Endothelial cell (in vitro differentiated cells): ENCODE data around the gene SPOCK1. TPM values are rescaled to one million over a fixed set of nuclear protein-coding genes. Genes with fewer than 3 reads are reported as not detected.

Experiments
- DNase-seq: peaks from one replicate; pipeline ENCODE4 v3.0.0; 2021; ENCODE audit warnings: low spot score
- H3K27ac Mint-ChIP-seq: one replicate; pipeline ENCODE4 v1.8.0; 2021; ENCODE audit warnings: mixed read lengths, inconsistent platforms; ENCODE audit not compliant: unreplicated experiment
- H3K27me3 Mint-ChIP-seq: one replicate; pipeline ENCODE4 v1.8.0; 2021; ENCODE audit warnings: mild to moderate bottlenecking, moderate library complexity, mixed read lengths, inconsistent platforms; ENCODE audit not compliant: unreplicated experiment
- H3K36me3 Mint-ChIP-seq: one replicate; pipeline ENCODE4 v1.8.0; 2021; ENCODE audit warnings: mild to moderate bottlenecking, low read depth, mixed read lengths, inconsistent platforms; ENCODE audit not compliant: unreplicated experiment
- H3K4me1 Mint-ChIP-seq: one replicate; pipeline ENCODE4 v1.8.0; 2021; ENCODE audit warnings: mild to moderate bottlenecking, mixed read lengths, inconsistent platforms; ENCODE audit not compliant: unreplicated experiment
- H3K4me3 Mint-ChIP-seq: one replicate; pipeline ENCODE4 v1.8.0; 2021; ENCODE audit warnings: mild to moderate bottlenecking, mixed read lengths, inconsistent platforms; ENCODE audit not compliant: unreplicated experiment
- H3K9me3 Mint-ChIP-seq: one replicate; pipeline ENCODE4 v1.8.0; 2021; ENCODE audit warnings: mixed read lengths, inconsistent platforms; ENCODE audit not compliant: unreplicated experiment
- total RNA-seq: library from RNA; stranded (reverse); fragmentation: NEBNext Ultra II Directional; extraction: Animal tissue kit (Norgen Biotek cat#: 25700); gene quantifications from one replicate; pipeline ENCODE4 v1.2.1, GENCODE V29; 2021; ENCODE audit not compliant: unreplicated experiment
- TF ChIP-seq, protein P1 (sequence below): fragments of 200-600 bp; sonication (generic); IDR thresholded peaks from one replicate; pipeline ENCODE4 v1.5.0; 2021; ENCODE audit warnings: antibody characterized with exemption; ENCODE audit not compliant: unreplicated experiment

Gene SPOCK1
- total RNA-seq, 1 donor from 2014 or later, result 8.7 TPM

DNA sequence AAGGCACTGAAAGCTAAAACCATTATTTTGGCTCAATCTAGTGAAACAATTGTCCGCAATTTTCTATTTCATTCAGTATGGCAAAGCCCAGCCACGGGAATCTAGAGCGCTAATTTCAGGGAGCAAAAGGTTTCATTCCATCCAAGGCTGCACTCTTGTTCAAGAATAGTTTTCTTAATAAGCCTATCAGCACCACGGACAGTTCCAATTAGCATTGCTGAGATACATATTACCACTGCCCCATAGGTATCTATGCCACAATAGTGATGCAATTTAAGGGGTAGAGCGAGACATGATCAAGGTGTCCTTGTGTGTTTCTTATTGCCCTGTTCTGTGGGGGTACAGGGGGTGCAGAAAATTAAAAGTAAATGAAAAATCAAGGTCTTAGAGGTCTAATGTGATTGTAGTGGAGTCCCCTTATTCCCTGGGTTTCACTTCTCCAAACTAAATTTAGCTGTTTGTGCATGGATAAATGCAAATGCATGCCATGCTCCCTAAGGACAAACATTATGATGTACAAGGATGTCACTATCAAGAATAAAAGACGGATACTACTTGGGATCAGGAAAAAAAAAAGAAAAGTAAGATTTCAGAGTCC is 45.5 kb downstream of the SPOCK1 start:
- no peaks in the 10 kb centered on the region for H3K9me3 Mint-ChIP-seq
- H3K27me3 Mint-ChIP-seq, result no peaks in the 10 kb centered on the region
- H3K4me3 Mint-ChIP-seq, result no peak overlapping the region
- DNase-seq, result peak; percentile 36
- H3K4me1 Mint-ChIP-seq, result no peaks in the 10 kb centered on the region
- no peaks in the 10 kb centered on the region for H3K36me3 Mint-ChIP-seq
- H3K27ac Mint-ChIP-seq, result no peak overlapping the region
- TF ChIP-seq, protein P1, sequence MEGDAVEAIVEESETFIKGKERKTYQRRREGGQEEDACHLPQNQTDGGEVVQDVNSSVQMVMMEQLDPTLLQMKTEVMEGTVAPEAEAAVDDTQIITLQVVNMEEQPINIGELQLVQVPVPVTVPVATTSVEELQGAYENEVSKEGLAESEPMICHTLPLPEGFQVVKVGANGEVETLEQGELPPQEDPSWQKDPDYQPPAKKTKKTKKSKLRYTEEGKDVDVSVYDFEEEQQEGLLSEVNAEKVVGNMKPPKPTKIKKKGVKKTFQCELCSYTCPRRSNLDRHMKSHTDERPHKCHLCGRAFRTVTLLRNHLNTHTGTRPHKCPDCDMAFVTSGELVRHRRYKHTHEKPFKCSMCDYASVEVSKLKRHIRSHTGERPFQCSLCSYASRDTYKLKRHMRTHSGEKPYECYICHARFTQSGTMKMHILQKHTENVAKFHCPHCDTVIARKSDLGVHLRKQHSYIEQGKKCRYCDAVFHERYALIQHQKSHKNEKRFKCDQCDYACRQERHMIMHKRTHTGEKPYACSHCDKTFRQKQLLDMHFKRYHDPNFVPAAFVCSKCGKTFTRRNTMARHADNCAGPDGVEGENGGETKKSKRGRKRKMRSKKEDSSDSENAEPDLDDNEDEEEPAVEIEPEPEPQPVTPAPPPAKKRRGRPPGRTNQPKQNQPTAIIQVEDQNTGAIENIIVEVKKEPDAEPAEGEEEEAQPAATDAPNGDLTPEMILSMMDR, result no peak

DNA sequence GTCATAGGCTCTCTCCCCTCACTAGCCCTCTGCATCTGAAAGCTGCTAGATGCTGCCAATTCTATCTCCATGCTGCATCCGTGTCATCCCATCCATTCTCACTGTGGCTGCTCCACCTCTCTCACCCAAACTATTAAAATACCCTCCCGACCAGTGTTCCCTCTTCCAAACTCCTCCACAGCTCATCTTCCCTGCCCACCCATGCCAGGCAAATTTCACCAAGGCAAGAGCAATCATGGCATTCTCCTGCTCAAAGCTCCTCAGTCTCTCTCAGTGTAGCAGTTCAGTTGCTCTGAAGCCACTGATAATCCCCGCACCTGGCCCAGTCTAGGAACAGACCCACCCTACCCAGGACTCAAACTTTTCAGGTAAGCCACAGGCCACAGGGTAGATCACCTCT is 48.4 kb downstream of the SPOCK1 start:
- no peaks in the 10 kb centered on the region for H3K4me1 Mint-ChIP-seq
- no peaks in the 10 kb centered on the region for H3K36me3 Mint-ChIP-seq
- no peak overlapping the region for H3K27ac Mint-ChIP-seq
- H3K9me3 Mint-ChIP-seq, result no peaks in the 10 kb centered on the region
- TF ChIP-seq, protein P1, result no peak
- DNase-seq, result no peak
- H3K27me3 Mint-ChIP-seq, result no peaks in the 10 kb centered on the region
- H3K4me3 Mint-ChIP-seq, result no peak overlapping the region

DNA sequence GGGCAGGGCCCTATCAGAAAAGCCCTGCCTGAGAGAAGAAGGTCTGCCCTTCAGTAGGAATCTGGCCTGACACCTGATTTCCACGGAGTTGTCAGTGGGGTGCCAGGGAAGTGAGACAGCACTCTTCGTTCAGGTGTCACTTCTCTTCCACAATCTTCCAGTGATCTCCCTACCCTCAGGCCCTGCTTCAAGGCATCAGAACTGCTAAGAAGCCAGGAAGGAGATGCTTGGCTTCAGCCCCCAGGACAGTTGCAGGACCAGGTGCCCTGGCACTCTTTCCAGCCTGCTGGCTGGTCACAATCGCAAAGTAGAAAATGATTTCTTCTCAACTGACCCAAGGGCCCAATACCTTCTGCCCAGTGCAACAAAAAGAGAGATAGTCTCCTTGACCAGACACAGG is 50.3 kb downstream of the SPOCK1 start:
- no peak overlapping the region for H3K27ac Mint-ChIP-seq
- H3K4me3 Mint-ChIP-seq, result no peak overlapping the region
- no peaks in the 10 kb centered on the region for H3K4me1 Mint-ChIP-seq
- no peaks in the 10 kb centered on the region for H3K9me3 Mint-ChIP-seq
- no peaks in the 10 kb centered on the region for H3K27me3 Mint-ChIP-seq
- H3K36me3 Mint-ChIP-seq, result no peaks in the 10 kb centered on the region
- no peak for DNase-seq
- TF ChIP-seq, protein P1, result no peak

DNA sequence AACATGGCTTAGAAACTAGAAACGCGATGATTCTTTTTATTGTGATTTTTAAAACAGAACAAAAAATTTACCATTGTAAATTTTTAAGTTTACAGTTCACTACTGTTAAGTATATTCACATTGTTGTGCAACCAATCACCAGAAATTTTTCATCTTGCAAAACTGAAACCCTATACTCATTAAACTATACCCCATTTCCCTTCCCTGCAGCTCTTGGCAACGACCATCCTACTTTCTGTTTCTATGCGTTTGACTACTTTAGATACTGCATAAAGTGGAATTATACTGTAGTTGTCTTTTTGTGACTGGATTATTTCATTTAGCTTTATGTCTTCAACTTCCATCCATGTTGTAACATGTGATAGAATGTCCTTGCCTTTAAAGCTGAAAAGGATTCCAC is 52.5 kb downstream of the SPOCK1 start:
- Mint-ChIP-seq H3K36me3 (no peaks in the 10 kb centered on the region), H3K27ac (no peak overlapping the region), H3K9me3 (no peaks in the 10 kb centered on the region), H3K4me3 (no peak overlapping the region), H3K4me1 (no peaks in the 10 kb centered on the region), H3K27me3 (no peaks in the 10 kb centered on the region)
- TF ChIP-seq, protein P1, result no peak
- DNase-seq, result no peak

DNA sequence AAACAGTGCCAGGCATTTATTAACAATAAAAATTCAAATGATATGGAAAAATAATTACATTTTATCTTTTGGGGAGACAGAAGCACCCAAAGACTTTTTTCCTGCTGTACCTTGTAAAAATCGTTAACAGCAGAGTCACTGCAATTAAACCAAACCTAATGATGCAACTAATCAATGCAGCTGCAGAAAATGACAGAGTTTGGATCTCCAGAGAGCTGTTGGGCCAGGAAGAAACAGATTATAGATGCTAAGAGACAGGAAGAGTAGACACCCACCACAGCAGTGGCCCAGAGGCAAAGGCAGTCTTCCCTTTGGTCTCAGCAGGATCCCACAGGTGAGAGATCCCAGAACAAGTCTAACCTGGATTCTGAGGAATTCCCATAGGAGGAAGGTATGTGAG is 53.0 kb downstream of the SPOCK1 start:
- no peaks in the 10 kb centered on the region for H3K9me3 Mint-ChIP-seq
- no peak overlapping the region for H3K4me3 Mint-ChIP-seq
- no peak overlapping the region for H3K27ac Mint-ChIP-seq
- TF ChIP-seq, protein P1, result no peak
- no peaks in the 10 kb centered on the region for H3K36me3 Mint-ChIP-seq
- no peaks in the 10 kb centered on the region for H3K4me1 Mint-ChIP-seq
- H3K27me3 Mint-ChIP-seq, result no peaks in the 10 kb centered on the region
- no peak for DNase-seq
